Measurements from ENCODE around the gene MAD1L1.

The MAD1L1 gene

GRCh38 chr7:1853986-1854865 is 378.5 kb downstream of the MAD1L1 start:
- no peak for DNase-seq

GRCh38 chr7:1853431-1853985 is 379.2 kb downstream of the MAD1L1 start:
- DNase-seq = no peak

GRCh38 chr7:1852517-1853430 is 380.0 kb downstream of the MAD1L1 start:
- DNase-seq = no peak

GRCh38 chr7:1851721-1852516 is 380.8 kb downstream of the MAD1L1 start:
- DNase-seq = no peak

GRCh38 chr7:1850976-1851571 is 381.7 kb downstream of the MAD1L1 start:
- DNase-seq = no peak

GRCh38 chr7:1850111-1850975 is 382.4 kb downstream of the MAD1L1 start:
- no peak for DNase-seq

- DNase-seq = no peak
Measured at GRCh38 chr7:1849351-1850041, 383.2 kb downstream of the MAD1L1 start.

GRCh38 chr7:1848911-1849311 is 383.8 kb downstream of the MAD1L1 start:
- no peak for DNase-seq

- no peak for DNase-seq
Measured at GRCh38 chr7:1848013-1848640, 384.6 kb downstream of the MAD1L1 start.

GRCh38 chr7:1847260-1848001 is 385.3 kb downstream of the MAD1L1 start:
- no peak for DNase-seq

- no peak for DNase-seq
Measured at GRCh38 chr7:1846331-1847065, 386.2 kb downstream of the MAD1L1 start.

- no peak for DNase-seq
Measured at GRCh38 chr7:1845536-1846311, 387.0 kb downstream of the MAD1L1 start.

- no peak for DNase-seq
Measured at GRCh38 chr7:1844951-1845390, 387.8 kb downstream of the MAD1L1 start.

GRCh38 chr7:1844336-1844950 is 388.3 kb downstream of the MAD1L1 start:
- DNase-seq = no peak

- DNase-seq = no peak
Measured at GRCh38 chr7:1843921-1844335, 388.8 kb downstream of the MAD1L1 start.

- DNase-seq = no peak
Measured at GRCh38 chr7:1843271-1843861, 389.4 kb downstream of the MAD1L1 start.

Data from stimulated activated CD4-positive, alpha-beta T cell treated with anti-CD3 and anti-CD28 coated beads, Interleukin-2, amount 100 ng/mL, for 48 hours (primary cell).